ENCODE results near the gene TCEANC.
A peak's percentile ranks its signal among the peaks of the same experiment; 100 is the strongest.

The TCEANC gene

DNA sequence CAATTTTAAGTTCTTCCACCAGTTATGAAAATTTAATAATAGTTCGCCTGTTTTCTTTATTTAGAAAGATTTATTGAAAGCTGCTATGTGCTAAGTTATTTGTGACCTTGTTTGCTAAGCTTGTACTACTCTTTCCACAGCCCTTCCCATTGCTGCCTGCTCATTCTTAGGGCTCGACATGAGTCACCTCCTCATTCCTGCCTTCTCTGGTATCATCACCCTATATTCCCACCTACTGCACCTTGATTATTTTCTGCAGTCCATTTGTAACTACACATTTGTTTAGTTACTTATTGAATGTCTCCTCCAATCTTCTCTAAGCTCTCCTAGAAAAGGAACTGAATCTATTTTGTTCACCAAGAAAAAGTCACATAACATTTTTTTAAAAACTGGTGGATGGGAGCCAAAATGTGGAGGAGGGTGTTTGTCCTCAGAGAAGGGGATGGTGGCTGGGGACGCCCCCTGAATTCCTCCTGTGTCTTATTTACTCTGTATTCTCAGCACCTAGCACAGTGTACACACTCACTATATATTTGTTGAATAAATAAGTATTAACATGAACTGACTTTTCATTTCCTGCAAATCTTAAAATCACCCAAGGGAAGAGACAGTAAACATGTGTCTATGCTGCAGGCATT is 32.3 kb downstream of the TCEANC start:
- no peak for FAIRE-seq
- DNase-seq (ENCODE audit: insufficient read length, low spot score), result no peak
- TF ChIP-seq, protein P1, sequence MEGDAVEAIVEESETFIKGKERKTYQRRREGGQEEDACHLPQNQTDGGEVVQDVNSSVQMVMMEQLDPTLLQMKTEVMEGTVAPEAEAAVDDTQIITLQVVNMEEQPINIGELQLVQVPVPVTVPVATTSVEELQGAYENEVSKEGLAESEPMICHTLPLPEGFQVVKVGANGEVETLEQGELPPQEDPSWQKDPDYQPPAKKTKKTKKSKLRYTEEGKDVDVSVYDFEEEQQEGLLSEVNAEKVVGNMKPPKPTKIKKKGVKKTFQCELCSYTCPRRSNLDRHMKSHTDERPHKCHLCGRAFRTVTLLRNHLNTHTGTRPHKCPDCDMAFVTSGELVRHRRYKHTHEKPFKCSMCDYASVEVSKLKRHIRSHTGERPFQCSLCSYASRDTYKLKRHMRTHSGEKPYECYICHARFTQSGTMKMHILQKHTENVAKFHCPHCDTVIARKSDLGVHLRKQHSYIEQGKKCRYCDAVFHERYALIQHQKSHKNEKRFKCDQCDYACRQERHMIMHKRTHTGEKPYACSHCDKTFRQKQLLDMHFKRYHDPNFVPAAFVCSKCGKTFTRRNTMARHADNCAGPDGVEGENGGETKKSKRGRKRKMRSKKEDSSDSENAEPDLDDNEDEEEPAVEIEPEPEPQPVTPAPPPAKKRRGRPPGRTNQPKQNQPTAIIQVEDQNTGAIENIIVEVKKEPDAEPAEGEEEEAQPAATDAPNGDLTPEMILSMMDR (IDR thresholded peaks at IDR 0.05; ENCODE audit: insufficient read depth, missing control alignments), result no peak

DNA sequence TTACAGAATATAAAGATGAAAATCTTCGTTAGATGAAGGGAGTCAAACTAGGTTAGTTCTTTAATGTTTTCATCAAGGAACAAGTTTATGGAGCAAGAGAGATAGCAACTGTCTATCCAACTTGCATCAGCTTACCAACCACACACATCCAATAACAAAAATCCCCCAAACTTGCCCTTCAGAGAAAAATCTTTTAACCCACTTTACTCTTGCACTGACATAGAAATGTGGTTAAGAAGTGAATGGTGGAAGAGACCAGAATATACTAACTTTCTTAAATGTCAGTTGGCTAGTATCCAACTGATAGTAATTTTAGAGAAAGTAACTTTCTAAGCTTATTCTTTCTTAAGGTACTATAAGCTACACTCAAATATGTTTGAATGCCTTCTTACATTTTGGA is 34.3 kb downstream of the TCEANC start:
- TF ChIP-seq, protein P1 (IDR thresholded peaks at IDR 0.05; ENCODE audit: insufficient read depth, missing control alignments), result no peak
- DNase-seq (ENCODE audit: insufficient read length, low spot score), result no peak
- no peak for FAIRE-seq

DNA sequence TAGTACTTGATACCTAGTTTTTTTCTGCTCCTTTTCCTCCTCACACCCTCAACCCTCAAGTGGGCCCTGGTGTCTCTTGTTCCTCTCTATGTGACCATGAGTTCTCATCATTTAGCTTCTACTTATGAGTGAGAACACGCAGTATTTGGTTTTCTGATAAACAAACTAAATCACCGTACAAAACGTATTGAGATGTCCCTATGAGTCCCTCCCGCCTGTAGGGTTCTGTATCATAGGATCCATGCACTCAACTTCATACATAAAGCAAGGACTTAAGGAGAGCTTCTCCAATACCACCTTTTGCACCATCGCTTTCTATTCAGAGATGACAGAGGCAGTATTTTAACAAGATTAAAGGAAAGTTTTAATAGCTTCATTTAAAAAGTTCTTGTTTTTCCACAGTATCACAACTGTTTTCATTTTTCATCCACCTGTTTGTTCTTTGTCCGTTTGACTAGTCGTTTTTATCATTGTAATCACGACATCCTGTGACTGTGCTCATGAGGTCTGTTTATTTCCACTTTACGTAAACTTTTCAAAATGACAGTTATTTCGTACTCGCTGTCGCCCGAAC is 35.5 kb downstream of the TCEANC start:
- TF ChIP-seq, protein P1 (IDR thresholded peaks at IDR 0.05; ENCODE audit: insufficient read depth, missing control alignments), result no peak
- DNase-seq (ENCODE audit: insufficient read length, low spot score), result no peak
- no peak for FAIRE-seq

DNA sequence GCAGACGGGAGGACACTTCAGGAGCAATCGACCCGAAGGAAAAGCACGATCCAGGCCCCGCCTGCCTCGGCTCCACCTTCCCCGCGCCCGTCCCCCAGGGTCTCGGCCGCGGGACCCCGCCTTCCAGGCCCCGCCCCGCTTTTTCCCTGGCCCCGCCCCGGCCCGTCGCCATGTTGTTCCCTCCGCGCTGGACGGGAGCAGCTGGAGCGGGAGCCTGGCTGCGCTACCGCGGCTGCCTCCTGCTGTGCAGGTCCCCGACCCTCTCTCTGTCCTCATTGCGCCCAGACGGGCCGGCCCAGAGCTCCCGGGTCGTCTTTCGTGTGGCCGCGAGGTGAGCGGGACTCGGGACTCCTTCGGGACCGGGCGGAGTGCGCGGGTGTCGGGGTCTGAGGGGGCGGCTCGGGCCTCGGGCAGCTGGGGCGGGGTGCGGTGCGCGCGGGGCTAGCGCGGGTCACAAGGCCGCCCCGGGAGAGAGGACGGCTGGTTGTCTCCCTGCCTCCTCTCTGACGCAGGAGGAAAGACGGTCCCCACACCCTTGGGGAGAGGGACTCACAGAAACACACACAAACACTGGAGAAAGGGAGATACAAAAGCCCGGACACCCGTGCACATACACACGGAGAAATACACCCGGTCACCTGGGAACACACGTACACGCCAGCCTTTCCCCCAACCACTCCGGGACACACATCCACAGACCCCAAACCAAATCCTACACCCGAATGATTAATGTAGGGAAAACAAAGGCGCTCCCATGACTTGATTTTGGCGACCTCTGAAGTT is 36.2 kb downstream of the TCEANC start, which contains the start of gene RAB9A:
Gene RAB9A, plus strand, starts transcription at position 171 of the 783 bp plus-strand sequence. CDS start 19,619 bp downstream, outside the sequence.
- FAIRE-seq (no peak), DNase-seq (ENCODE audit: insufficient read length, low spot score) (peak; percentile 47)
- TF ChIP-seq, protein P1 (IDR thresholded peaks at IDR 0.05; ENCODE audit: insufficient read depth, missing control alignments), result no peak

DNA sequence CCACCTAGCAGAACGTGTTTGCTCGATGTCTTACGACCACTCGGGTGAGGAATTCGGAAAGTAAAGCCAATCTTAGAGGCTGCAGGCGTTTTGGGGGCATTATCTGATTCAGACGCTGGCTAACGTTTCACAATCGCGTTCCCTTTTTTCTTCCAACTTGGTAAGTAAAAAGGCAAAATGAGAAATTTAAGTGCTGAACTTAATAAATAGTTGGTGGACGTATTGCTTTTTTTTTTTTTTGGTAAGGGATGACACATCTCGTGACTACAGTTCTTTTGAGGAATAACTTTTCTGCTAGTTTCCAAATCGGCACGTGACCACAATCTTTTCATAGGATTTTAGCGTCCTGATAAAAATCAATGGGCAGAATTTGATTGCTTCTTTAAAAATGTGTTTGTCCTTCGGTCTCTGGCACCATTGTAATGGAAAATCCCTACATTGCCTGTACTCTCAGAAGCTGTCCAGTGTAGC is 36.8 kb downstream of the TCEANC start:
- DNase-seq (ENCODE audit: insufficient read length, low spot score) (no peak), FAIRE-seq (no peak)
- TF ChIP-seq, protein P1 (IDR thresholded peaks at IDR 0.05; ENCODE audit: insufficient read depth, missing control alignments), result no peak

DNA sequence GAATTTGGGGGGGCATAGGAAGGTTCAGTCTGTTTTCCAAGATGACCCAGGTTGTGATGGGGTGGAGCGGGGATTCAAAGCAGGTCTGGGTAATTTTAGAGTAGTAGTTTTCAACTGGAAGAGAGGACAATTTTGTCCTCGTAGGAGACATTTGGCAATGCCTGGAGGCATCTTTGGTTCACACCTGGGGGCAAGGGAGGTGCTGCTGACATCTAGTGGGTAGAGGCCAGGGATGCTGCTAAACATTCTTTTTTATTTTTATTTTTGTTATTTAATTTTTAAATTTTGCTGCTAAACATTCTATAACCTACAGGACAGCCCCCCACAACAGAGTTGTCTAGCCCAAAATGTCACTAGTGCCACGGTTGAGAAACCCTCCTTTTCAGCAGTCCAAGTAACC is 37.9 kb downstream of the TCEANC start:
- TF ChIP-seq, protein P1 (IDR thresholded peaks at IDR 0.05; ENCODE audit: insufficient read depth, missing control alignments), result no peak
- FAIRE-seq (no peak), DNase-seq (ENCODE audit: insufficient read length, low spot score) (no peak)
